ENCODE measurements around the gene MRPL21.

DNA sequence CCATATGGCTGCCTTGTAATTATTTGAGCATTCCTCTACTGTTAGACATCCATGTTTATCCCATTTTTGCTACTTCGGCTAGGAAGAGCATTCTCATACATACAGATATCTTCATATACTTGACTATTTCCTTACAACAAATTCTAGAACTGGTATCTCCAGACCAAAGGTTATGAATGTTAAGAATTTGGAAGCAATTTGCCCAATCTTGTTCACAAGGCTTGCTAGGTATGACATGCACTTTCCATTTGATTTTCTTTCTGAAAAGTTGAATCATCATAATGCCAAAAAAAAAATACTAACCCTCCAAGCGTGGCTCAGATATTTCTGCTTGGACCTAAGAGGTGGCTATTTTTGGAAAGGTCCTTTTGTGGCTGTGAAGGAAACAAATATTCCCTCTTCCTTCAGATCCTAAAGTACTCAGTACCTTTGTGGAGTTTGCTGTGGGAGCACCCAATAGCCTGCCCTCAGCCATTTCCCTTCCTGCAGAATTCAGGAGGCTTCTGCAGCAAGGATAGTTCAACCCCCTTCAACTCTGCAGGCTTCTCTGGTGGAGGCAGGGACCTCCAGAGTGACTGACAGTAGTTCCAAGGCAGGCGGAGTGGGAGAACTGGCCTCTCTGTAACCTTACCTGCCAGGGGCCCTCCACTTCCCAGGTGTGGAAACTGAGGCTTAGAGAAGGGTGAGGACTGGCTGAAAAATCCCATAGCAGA is 39.9 kb downstream of the MRPL21 start:
- TF ChIP-seq, protein P1, sequence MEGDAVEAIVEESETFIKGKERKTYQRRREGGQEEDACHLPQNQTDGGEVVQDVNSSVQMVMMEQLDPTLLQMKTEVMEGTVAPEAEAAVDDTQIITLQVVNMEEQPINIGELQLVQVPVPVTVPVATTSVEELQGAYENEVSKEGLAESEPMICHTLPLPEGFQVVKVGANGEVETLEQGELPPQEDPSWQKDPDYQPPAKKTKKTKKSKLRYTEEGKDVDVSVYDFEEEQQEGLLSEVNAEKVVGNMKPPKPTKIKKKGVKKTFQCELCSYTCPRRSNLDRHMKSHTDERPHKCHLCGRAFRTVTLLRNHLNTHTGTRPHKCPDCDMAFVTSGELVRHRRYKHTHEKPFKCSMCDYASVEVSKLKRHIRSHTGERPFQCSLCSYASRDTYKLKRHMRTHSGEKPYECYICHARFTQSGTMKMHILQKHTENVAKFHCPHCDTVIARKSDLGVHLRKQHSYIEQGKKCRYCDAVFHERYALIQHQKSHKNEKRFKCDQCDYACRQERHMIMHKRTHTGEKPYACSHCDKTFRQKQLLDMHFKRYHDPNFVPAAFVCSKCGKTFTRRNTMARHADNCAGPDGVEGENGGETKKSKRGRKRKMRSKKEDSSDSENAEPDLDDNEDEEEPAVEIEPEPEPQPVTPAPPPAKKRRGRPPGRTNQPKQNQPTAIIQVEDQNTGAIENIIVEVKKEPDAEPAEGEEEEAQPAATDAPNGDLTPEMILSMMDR (conservative IDR thresholded peaks at IDR 0.05; ENCODE audit: low read length), result no peak
- TF ChIP-seq EZH2phosphoT487 (IDR thresholded peaks at IDR 0.05; ENCODE audit: borderline replicate concordance, low read depth, low read length), result no peak
